Measurements from ENCODE around the gene PPP2R2C.

- TF ChIP-seq CTCF (conservative IDR thresholded peaks at IDR 0.05; ENCODE audit: low read depth, low read length) (no peak), MAZ (IDR thresholded peaks at IDR 0.05; ENCODE audit: borderline replicate concordance, low read depth, low read length) (no peak)
Measured at GRCh38 chr4:6480534-6481088, 8.2 kb upstream of the PPP2R2C start.

Measured in IMR-90 (cell line).